ENCODE measurements around the gene IRF4.

The IRF4 gene

DNA sequence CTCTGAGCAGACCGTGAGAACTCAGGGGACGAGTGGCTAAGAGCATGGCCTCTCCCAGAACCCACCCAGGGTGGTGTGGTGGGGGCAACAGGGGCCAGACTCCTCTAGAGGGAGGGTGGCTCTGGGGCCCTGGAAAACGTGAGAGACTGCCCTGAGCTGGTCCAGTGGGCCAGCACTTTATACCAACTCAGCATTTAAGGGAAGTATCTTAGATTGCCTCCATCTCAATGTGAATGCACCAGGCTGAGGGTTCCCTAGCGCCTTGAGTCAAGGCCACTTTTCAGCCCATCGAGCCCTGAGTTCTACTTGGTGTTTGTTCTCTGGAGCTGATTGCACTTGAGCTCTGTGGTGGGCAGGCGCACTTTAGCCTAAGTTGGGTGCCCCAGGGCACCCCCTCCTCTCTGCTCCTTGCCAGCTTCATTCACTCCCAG, 42.0 kb upstream of the IRF4 start:
- no peak for DNase-seq (ENCODE audit: low read depth)
- TF ChIP-seq CTCF (IDR thresholded peaks at IDR 0.05; ENCODE audit: control insufficient read depth, extremely low read depth, insufficient read depth), result no peak
- no peak overlapping the region for H3K4me3 ChIP-seq (ENCODE audit: low read depth, low read length)

- TF ChIP-seq CTCF (IDR thresholded peaks at IDR 0.05; ENCODE audit: control insufficient read depth, extremely low read depth, insufficient read depth), result no peak
- no peak overlapping the region for H3K4me3 ChIP-seq (ENCODE audit: low read depth, low read length)
- DNase-seq (ENCODE audit: low read depth), result no peak
These were observed 41.2 kb upstream of the IRF4 start for GRCh38 chr6:350371-350770.

GRCh38 chr6:351011-351866, 40.3 kb upstream of the IRF4 start:
- no peak for DNase-seq (ENCODE audit: low read depth)
- H3K4me3 ChIP-seq (ENCODE audit: low read depth, low read length), result no peak overlapping the region
- no peak for TF ChIP-seq CTCF (IDR thresholded peaks at IDR 0.05; ENCODE audit: control insufficient read depth, extremely low read depth, insufficient read depth)

GRCh38 chr6:351867-352289, 39.7 kb upstream of the IRF4 start:
- H3K4me3 ChIP-seq (ENCODE audit: low read depth, low read length), result no peak overlapping the region
- TF ChIP-seq CTCF (IDR thresholded peaks at IDR 0.05; ENCODE audit: control insufficient read depth, extremely low read depth, insufficient read depth), result 0 out of 2 replicates have a peak, but pooled peaks have one; percentile 3
- no peak for DNase-seq (ENCODE audit: low read depth)

GRCh38 chr6:352474-352873, 39.1 kb upstream of the IRF4 start:
- no peak overlapping the region for H3K4me3 ChIP-seq (ENCODE audit: low read depth, low read length)
- TF ChIP-seq CTCF (IDR thresholded peaks at IDR 0.05; ENCODE audit: control insufficient read depth, extremely low read depth, insufficient read depth), result no peak
- DNase-seq (ENCODE audit: low read depth), result no peak

GRCh38 chr6:352896-353470, 38.6 kb upstream of the IRF4 start:
- no peak for TF ChIP-seq CTCF (IDR thresholded peaks at IDR 0.05; ENCODE audit: control insufficient read depth, extremely low read depth, insufficient read depth)
- no peak overlapping the region for H3K4me3 ChIP-seq (ENCODE audit: low read depth, low read length)
- DNase-seq (ENCODE audit: low read depth), result no peak
